OCI-LY1 (cell line): ENCODE data around the gene AKAP9.

ENCODE experiments used
- EZH2 ChIP-seq: fragments of 200-600 bp; sonication (generic), shearing (Covaris generic); IDR thresholded peaks from 2 replicates; pipeline ENCODE4 v1.8.0; 2017; ENCODE audit warnings: borderline replicate concordance, mixed run types, mild to moderate bottlenecking, antibody characterized with exemption, low read length, moderate library complexity, mixed read lengths
- TF ChIP-seq, protein P1 (sequence below): fragments of 200-600 bp; sonication (generic), shearing (Covaris generic); IDR thresholded peaks from 2 replicates; pipeline ENCODE4 v1.5.1; 2017; ENCODE audit warnings: mild to moderate bottlenecking, antibody characterized with exemption, low read length, moderate library complexity, mixed read lengths

DNA sequence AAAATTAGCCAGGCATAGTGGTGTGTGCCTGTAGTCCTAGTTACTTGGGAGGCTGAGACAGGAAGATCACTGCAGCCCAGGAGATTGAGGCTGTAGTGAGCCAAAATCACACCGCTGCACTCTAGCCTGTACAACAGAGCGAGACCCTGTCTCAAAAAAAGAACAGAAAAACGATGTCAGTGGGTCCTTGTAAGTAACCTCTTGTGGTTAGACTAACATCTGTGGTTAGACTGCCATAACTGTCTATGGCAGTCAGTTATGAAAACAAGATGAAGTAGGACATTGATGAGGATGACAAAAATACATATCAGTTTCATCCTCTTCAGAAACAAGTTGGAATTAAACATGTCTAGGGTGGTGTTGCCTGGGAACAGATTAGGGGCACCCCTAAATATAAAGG, 53.3 kb downstream of the AKAP9 start:
- TF ChIP-seq, protein P1, sequence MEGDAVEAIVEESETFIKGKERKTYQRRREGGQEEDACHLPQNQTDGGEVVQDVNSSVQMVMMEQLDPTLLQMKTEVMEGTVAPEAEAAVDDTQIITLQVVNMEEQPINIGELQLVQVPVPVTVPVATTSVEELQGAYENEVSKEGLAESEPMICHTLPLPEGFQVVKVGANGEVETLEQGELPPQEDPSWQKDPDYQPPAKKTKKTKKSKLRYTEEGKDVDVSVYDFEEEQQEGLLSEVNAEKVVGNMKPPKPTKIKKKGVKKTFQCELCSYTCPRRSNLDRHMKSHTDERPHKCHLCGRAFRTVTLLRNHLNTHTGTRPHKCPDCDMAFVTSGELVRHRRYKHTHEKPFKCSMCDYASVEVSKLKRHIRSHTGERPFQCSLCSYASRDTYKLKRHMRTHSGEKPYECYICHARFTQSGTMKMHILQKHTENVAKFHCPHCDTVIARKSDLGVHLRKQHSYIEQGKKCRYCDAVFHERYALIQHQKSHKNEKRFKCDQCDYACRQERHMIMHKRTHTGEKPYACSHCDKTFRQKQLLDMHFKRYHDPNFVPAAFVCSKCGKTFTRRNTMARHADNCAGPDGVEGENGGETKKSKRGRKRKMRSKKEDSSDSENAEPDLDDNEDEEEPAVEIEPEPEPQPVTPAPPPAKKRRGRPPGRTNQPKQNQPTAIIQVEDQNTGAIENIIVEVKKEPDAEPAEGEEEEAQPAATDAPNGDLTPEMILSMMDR = no peak
- no peak for TF ChIP-seq EZH2
